WTC11 (cell line): ENCODE data around the gene PRKAR1B. TPM values are rescaled to one million over a fixed set of nuclear protein-coding genes. Genes with fewer than 3 reads are reported as not detected.

Source experiments
- ATAC-seq: fragments of 200-7000 bp; cut with Tn5 transposase; 2 replicates; pipeline ENCODE4 v1.10.0; 2021; ENCODE audit warnings: mild to moderate bottlenecking, moderate library complexity
- CTCF ChIA-PET: fragments of 300-600 bp; sonication (Branson Sonifier 250); formaldehyde crosslinking; loops from one replicate; lab custom pipeline; 2021; ENCODE audit warnings: antibody characterized with exemption; lab: Charles Lee
- POLR2A ChIA-PET: fragments of 350-600 bp; sonication (Branson Sonifier 250); formaldehyde crosslinking; loops from one replicate; lab custom pipeline; 2021; ENCODE audit warnings: antibody characterized with exemption; lab: Charles Lee
- DNase-seq: peaks from one replicate; pipeline ENCODE4 v3.0.0; 2021; ENCODE audit warnings: low spot score
- H3K27ac Mint-ChIP-seq: 2 replicates; pipeline ENCODE4 v1.8.0; 2021; ENCODE audit warnings: mixed read lengths
- H3K27me3 Mint-ChIP-seq: 2 replicates; pipeline ENCODE4 v1.8.0; 2021; ENCODE audit warnings: low read depth, mild to moderate bottlenecking, moderate library complexity, mixed read lengths
- H3K36me3 Mint-ChIP-seq: 2 replicates; pipeline ENCODE4 v1.8.0; 2021; ENCODE audit warnings: mixed read lengths
- H3K4me1 Mint-ChIP-seq: 2 replicates; pipeline ENCODE4 v1.8.0; 2022; ENCODE audit warnings: mixed read lengths
- H3K4me3 Mint-ChIP-seq: 2 replicates; pipeline ENCODE4 v1.8.0; 2021; ENCODE audit warnings: mild to moderate bottlenecking, moderate library complexity, mixed read lengths
- H3K9me3 Mint-ChIP-seq: 2 replicates; pipeline ENCODE4 v1.8.0; 2021; ENCODE audit warnings: mixed read lengths
- ATF1 ChIP-seq: sonication (generic); formaldehyde crosslinking; IDR thresholded peaks from 2 replicates; pipeline ENCODE4 v1.8.1; 2023; ENCODE audit warnings: mild to moderate bottlenecking, moderate library complexity, missing genetic modification reagents
- FOXJ3 ChIP-seq: sonication (generic); formaldehyde crosslinking; IDR thresholded peaks from 2 replicates; pipeline ENCODE4 v1.9.0; 2021; ENCODE audit warnings: missing genetic modification reagents, mild to moderate bottlenecking, borderline replicate concordance
- GRHL2 ChIP-seq: fragments of 250-450 bp; sonication (Bioruptor Pico); IDR thresholded peaks from 2 replicates; pipeline ENCODE4 v1.8.0; 2022; ENCODE audit warnings: mild to moderate bottlenecking, moderate library complexity; ENCODE audit not compliant: insufficient replicate concordance, severe bottlenecking
- NR2C2 ChIP-seq: sonication (generic); formaldehyde crosslinking; IDR thresholded peaks from 2 replicates; pipeline ENCODE4 v1.8.0; 2022; ENCODE audit warnings: mild to moderate bottlenecking, missing genetic modification reagents
- SMAD3 ChIP-seq: sonication (generic); formaldehyde crosslinking; IDR thresholded peaks from 2 replicates; pipeline ENCODE4 v1.8.0; 2022; ENCODE audit warnings: missing genetic modification reagents, mild to moderate bottlenecking, borderline replicate concordance
- SOX15 ChIP-seq: fragments of 250-450 bp; sonication (Bioruptor Pico); IDR thresholded peaks from 2 replicates; pipeline ENCODE4 v1.9.0; 2021; ENCODE audit warnings: mild to moderate bottlenecking
- TEAD1 ChIP-seq: sonication (generic); formaldehyde crosslinking; IDR thresholded peaks from 2 replicates; pipeline ENCODE4 v1.8.0; 2022; ENCODE audit warnings: mild to moderate bottlenecking, missing genetic modification reagents
- ZNF121 ChIP-seq: sonication (generic); formaldehyde crosslinking; IDR thresholded peaks from 2 replicates; pipeline ENCODE4 v1.8.0; 2023; ENCODE audit warnings: missing genetic modification reagents
- ZNF138 ChIP-seq: sonication (generic); formaldehyde crosslinking; conservative IDR thresholded peaks from 2 replicates; pipeline ENCODE4 v1.8.1; 2022; ENCODE audit warnings: mild to moderate bottlenecking, moderate library complexity, missing genetic modification reagents
- ZNF219 ChIP-seq: sonication (generic); formaldehyde crosslinking; IDR thresholded peaks from 2 replicates; pipeline ENCODE4 v1.8.0; 2023; ENCODE audit warnings: missing genetic modification reagents, mild to moderate bottlenecking, borderline replicate concordance
- ZNF416 ChIP-seq: fragments of 250-450 bp; sonication (Bioruptor Pico); IDR thresholded peaks from 2 replicates; pipeline ENCODE4 v1.9.0; 2021; ENCODE audit warnings: mild to moderate bottlenecking, inconsistent platforms
- ZNF423 ChIP-seq: fragments of 250-450 bp; sonication (Bioruptor Pico); IDR thresholded peaks from 2 replicates; pipeline ENCODE4 v2.1.2; 2022; ENCODE audit warnings: mild to moderate bottlenecking, moderate library complexity
- total RNA-seq: library from RNA; stranded (reverse); gene quantifications from 3 replicates; pipeline ENCODE4 v1.2.3, GENCODE V29; 2021
- TF ChIP-seq, protein P1 (sequence below): sonication (generic); formaldehyde crosslinking; IDR thresholded peaks from 2 replicates; pipeline ENCODE4 v1.8.1; 2022; ENCODE audit warnings: mild to moderate bottlenecking, missing genetic modification reagents, moderate library complexity, borderline replicate concordance
- TF ChIP-seq, protein P2 (sequence below): sonication (generic); formaldehyde crosslinking; IDR thresholded peaks from 2 replicates; pipeline ENCODE4 v1.8.1; 2023; ENCODE audit warnings: mild to moderate bottlenecking, missing genetic modification reagents, moderate library complexity
- TF ChIP-seq, protein P3 (sequence below): sonication (generic); formaldehyde crosslinking; IDR thresholded peaks from 2 replicates; pipeline ENCODE4 v1.8.0; 2022; ENCODE audit warnings: mild to moderate bottlenecking, missing genetic modification reagents
- TF ChIP-seq, protein P4 (sequence below): fragments of 250-450 bp; sonication (Bioruptor Pico); IDR thresholded peaks from 2 replicates; pipeline ENCODE4 v2.1.2; 2022; ENCODE audit warnings: mild to moderate bottlenecking, moderate library complexity
- TF ChIP-seq, protein P5 (sequence below): sonication (generic); formaldehyde crosslinking; IDR thresholded peaks from 2 replicates; pipeline ENCODE4 v1.8.1; 2022; ENCODE audit warnings: mild to moderate bottlenecking, moderate library complexity, missing genetic modification reagents
- TF ChIP-seq, protein P6 (sequence below): sonication (generic); formaldehyde crosslinking; IDR thresholded peaks from 2 replicates; pipeline ENCODE4 v1.8.1; 2022; ENCODE audit warnings: missing genetic modification reagents, borderline replicate concordance

Gene PRKAR1B
- total RNA-seq, 1 experiment from 2014 or later = 43.6 TPM

DNA sequence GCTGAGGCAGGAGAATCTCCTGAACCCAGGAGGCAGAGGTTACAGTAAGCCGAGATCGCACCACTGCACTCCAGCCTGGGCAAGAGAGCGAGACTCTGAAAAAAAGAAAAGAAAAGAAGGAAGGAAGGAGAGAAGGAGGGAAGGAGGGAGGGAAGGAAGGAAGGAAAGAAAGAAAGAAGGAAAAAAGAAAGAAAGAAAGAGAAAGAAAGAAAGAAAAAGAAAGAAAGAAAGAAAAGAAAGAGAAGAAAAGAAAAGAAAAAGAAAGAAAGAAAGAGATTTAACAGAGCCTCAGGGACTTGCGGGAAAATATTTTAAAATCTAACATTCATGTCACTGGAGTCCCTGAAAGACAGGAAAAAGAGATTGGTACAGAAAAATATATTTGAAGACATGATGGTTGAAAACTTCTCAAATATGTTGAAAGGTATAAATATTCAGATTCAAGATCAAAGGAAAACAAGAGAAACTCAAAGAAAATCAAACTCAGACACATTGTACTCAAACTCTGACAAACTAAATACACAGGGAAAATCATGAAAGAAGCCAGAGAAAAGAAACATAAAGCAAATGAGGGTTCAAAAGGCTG is 25.9 kb downstream of the PRKAR1B start:
- no peak overlapping the region for H3K4me3 Mint-ChIP-seq
- POLR2A ChIA-PET = no interaction called here
- peaks cover 20% of the 10 kb centered on the region for H3K36me3 Mint-ChIP-seq
- ATAC-seq (no peak), DNase-seq (no peak)
- H3K4me1 Mint-ChIP-seq = peaks cover 4% of the 10 kb centered on the region; the same call in 1 of the 2 replicates
- peak overlapping the region; percentile 11 for H3K27ac Mint-ChIP-seq
- CTCF ChIA-PET = no interaction called here
- H3K9me3 Mint-ChIP-seq = peaks cover 14% of the 10 kb centered on the region
- TF ChIP-seq, protein P1, sequence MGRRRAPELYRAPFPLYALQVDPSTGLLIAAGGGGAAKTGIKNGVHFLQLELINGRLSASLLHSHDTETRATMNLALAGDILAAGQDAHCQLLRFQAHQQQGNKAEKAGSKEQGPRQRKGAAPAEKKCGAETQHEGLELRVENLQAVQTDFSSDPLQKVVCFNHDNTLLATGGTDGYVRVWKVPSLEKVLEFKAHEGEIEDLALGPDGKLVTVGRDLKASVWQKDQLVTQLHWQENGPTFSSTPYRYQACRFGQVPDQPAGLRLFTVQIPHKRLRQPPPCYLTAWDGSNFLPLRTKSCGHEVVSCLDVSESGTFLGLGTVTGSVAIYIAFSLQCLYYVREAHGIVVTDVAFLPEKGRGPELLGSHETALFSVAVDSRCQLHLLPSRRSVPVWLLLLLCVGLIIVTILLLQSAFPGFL (CRISPR knock-in tag) = no peak
- TF ChIP-seq, protein P2, sequence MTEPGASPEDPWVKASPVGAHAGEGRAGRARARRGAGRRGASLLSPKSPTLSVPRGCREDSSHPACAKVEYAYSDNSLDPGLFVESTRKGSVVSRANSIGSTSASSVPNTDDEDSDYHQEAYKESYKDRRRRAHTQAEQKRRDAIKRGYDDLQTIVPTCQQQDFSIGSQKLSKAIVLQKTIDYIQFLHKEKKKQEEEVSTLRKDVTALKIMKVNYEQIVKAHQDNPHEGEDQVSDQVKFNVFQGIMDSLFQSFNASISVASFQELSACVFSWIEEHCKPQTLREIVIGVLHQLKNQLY (CRISPR knock-in tag) = no peak
- TF ChIP-seq ZNF416 (CRISPR knock-in tag) (no peak), TEAD1 (CRISPR knock-in tag) (no peak), FOXJ3 (CRISPR knock-in tag) (no peak), NR2C2 (CRISPR knock-in tag) (no peak), SOX15 (CRISPR knock-in tag) (no peak), ZNF121 (CRISPR knock-in tag) (no peak), ZNF423 (CRISPR knock-in tag) (no peak), ZNF138 (CRISPR knock-in tag) (no peak), ATF1 (CRISPR knock-in tag) (no peak), SMAD3 (no peak)
- TF ChIP-seq, protein P3, sequence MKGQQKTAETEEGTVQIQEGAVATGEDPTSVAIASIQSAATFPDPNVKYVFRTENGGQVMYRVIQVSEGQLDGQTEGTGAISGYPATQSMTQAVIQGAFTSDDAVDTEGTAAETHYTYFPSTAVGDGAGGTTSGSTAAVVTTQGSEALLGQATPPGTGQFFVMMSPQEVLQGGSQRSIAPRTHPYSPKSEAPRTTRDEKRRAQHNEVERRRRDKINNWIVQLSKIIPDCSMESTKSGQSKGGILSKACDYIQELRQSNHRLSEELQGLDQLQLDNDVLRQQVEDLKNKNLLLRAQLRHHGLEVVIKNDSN = no peak
- no peaks in the 10 kb centered on the region for H3K27me3 Mint-ChIP-seq

DNA sequence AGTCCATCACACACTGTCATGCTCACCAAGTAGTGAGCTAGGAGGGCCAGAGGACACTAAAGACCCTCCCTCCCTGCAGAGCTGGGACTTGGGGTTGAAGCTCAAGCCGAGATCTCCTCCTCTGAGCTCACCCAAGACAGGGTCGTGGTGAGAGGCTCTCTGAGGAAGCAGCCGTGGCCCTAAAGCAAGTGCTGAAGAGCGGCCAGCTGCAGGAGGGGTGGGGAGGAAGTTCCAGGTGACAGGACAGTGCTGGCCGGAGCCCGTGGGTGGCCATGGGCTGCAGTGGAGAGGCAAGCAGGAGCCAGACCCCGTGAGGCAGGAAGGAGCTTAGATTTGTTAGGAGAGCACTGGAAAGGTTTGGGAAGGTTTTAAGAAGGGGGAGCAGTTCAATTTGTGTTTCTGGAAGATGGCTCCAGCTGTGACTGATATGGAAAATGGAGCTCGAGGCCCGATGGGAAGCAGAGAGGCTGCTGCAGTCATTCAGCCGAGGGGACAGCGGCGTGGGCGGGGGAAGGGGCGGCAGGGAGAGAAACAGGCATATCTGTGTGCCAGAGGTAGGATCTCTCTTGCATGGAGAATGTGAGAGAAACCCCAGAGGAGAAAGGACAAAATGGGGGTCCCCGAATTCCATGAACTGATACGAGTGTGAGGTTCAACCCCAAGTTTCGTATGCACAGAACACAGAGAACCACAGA is 27.5 kb downstream of the PRKAR1B start:
- TF ChIP-seq, protein P4, sequence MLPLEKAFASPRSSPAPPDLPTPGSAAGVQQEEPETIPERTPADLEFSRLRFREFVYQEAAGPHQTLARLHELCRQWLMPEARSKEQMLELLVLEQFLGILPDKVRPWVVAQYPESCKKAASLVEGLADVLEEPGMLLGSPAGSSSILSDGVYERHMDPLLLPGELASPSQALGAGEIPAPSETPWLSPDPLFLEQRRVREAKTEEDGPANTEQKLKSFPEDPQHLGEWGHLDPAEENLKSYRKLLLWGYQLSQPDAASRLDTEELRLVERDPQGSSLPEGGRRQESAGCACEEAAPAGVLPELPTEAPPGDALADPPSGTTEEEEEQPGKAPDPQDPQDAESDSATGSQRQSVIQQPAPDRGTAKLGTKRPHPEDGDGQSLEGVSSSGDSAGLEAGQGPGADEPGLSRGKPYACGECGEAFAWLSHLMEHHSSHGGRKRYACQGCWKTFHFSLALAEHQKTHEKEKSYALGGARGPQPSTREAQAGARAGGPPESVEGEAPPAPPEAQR (CRISPR knock-in tag) = no peak
- TF ChIP-seq, protein P5, sequence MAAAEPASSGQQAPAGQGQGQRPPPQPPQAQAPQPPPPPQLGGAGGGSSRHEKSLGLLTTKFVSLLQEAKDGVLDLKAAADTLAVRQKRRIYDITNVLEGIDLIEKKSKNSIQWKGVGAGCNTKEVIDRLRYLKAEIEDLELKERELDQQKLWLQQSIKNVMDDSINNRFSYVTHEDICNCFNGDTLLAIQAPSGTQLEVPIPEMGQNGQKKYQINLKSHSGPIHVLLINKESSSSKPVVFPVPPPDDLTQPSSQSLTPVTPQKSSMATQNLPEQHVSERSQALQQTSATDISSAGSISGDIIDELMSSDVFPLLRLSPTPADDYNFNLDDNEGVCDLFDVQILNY (CRISPR knock-in tag) = no peak
- TF ChIP-seq, protein P6, sequence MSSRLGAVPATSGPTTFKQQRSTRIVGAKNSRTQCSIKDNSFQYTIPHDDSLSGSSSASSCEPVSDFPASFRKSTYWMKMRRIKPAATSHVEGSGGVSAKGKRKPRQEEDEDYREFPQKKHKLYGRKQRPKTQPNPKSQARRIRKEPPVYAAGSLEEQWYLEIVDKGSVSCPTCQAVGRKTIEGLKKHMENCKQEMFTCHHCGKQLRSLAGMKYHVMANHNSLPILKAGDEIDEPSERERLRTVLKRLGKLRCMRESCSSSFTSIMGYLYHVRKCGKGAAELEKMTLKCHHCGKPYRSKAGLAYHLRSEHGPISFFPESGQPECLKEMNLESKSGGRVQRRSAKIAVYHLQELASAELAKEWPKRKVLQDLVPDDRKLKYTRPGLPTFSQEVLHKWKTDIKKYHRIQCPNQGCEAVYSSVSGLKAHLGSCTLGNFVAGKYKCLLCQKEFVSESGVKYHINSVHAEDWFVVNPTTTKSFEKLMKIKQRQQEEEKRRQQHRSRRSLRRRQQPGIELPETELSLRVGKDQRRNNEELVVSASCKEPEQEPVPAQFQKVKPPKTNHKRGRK (CRISPR knock-in tag) = no peak
- TF ChIP-seq, protein P3 = no peak
- TF ChIP-seq ZNF219 (CRISPR knock-in tag) = no peak
- TF ChIP-seq ZNF416 (CRISPR knock-in tag) = no peak
- TF ChIP-seq GRHL2 (CRISPR knock-in tag) = no peak
- H3K9me3 Mint-ChIP-seq = peaks cover 14% of the 10 kb centered on the region
- POLR2A ChIA-PET = no interaction called here
- peak overlapping the region; percentile 54 for H3K27ac Mint-ChIP-seq
- ATAC-seq = no peak
- H3K27me3 Mint-ChIP-seq = no peaks in the 10 kb centered on the region
- DNase-seq = no peak
- H3K36me3 Mint-ChIP-seq = peaks cover 17% of the 10 kb centered on the region
- CTCF ChIA-PET = interaction anchor here (1.4 kb wide), 1 partner anchor 34 kb away, joined by 6 read pairs; no protein-coding TSS in a partner anchor
- H3K4me3 Mint-ChIP-seq = no peak overlapping the region
- H3K4me1 Mint-ChIP-seq = peaks cover 4% of the 10 kb centered on the region; the same call in 1 of the 2 replicates
